Loucy (cell line): ENCODE data around the gene PRDM10.

Experiments
- EZH2phosphoT487 ChIP-seq: fragments of 200-600 bp; IDR thresholded peaks from 2 replicates; pipeline ENCODE4 v1.6.1; 2018; ENCODE audit warnings: antibody characterized with exemption, mild to moderate bottlenecking, moderate library complexity, borderline replicate concordance
- TF ChIP-seq, protein P1 (sequence below): fragments of 200-600 bp; sonication (generic); conservative IDR thresholded peaks from 2 replicates; pipeline ENCODE4 v1.5.1; 2014; ENCODE audit warnings: mild to moderate bottlenecking, antibody characterized with exemption, low read length

DNA sequence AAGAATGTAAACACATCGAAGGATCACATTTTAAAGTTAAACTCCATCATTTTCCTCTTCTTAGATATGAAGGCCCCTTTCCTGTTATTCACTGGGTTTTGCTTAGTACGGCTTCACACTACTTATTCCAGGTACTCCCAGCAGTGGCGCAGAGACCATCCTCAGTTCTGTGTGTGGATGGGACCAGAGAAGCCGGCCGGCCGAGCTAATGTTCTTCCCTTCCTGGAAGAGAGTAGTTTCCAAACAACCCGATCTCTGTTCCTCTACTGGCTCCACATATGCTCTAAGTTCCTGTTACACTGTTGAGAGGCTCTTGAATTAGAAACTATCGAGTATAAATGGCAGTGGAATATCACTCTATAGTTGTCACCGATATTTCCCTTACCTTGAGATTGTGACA is 106.6 kb downstream of the PRDM10 start:
- TF ChIP-seq, protein P1, sequence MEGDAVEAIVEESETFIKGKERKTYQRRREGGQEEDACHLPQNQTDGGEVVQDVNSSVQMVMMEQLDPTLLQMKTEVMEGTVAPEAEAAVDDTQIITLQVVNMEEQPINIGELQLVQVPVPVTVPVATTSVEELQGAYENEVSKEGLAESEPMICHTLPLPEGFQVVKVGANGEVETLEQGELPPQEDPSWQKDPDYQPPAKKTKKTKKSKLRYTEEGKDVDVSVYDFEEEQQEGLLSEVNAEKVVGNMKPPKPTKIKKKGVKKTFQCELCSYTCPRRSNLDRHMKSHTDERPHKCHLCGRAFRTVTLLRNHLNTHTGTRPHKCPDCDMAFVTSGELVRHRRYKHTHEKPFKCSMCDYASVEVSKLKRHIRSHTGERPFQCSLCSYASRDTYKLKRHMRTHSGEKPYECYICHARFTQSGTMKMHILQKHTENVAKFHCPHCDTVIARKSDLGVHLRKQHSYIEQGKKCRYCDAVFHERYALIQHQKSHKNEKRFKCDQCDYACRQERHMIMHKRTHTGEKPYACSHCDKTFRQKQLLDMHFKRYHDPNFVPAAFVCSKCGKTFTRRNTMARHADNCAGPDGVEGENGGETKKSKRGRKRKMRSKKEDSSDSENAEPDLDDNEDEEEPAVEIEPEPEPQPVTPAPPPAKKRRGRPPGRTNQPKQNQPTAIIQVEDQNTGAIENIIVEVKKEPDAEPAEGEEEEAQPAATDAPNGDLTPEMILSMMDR: no peak
- TF ChIP-seq EZH2phosphoT487: no peak
